C4-2B (cell line): ENCODE data around the gene ARID2.

Experiments used
- H3K27ac ChIP-seq: fragments of 450-650 bp; 2 replicates; pipeline ENCODE4 v1.5.1; 2017
- CTCF ChIP-seq: fragments of 450-650 bp; conservative IDR thresholded peaks from 2 replicates; pipeline ENCODE4 v1.5.1; 2017; ENCODE audit warnings: mild to moderate bottlenecking
- ZFX ChIP-seq: fragments of 450-650 bp; IDR thresholded peaks from 2 replicates; pipeline ENCODE4 v1.6.1; 2017

ARID2 gene

GRCh38 chr12:45890276-45890675, 160.8 kb downstream of the ARID2 start:
- H3K27ac ChIP-seq: no peak overlapping the region
- TF ChIP-seq ZFX: no peak
- peak; percentile 36 for TF ChIP-seq CTCF

GRCh38 chr12:45893240-45893639, 163.7 kb downstream of the ARID2 start:
- H3K27ac ChIP-seq: no peak overlapping the region
- TF ChIP-seq ZFX: no peak
- peak; percentile 23 for TF ChIP-seq CTCF

- no peak overlapping the region for H3K27ac ChIP-seq
- TF ChIP-seq ZFX (no peak), CTCF (no peak)
Observed at GRCh38 chr12:45895961-45896360, 166.5 kb downstream of the ARID2 start.

- TF ChIP-seq CTCF: no peak
- TF ChIP-seq ZFX: no peak
- no peak overlapping the region for H3K27ac ChIP-seq
Observed at GRCh38 chr12:45898094-45898493, 168.6 kb downstream of the ARID2 start.

- TF ChIP-seq ZFX (no peak), CTCF (no peak)
- H3K27ac ChIP-seq: no peak overlapping the region
Observed at GRCh38 chr12:45907955-45908354, 178.4 kb downstream of the ARID2 start.

- TF ChIP-seq ZFX (no peak), CTCF (no peak)
- no peak overlapping the region for H3K27ac ChIP-seq
Observed at GRCh38 chr12:45909041-45909713, 179.7 kb downstream of the ARID2 start.

- no peak for TF ChIP-seq ZFX
- H3K27ac ChIP-seq: no peak overlapping the region
Observed at GRCh38 chr12:45912774-45913173, 183.3 kb downstream of the ARID2 start.

- no peak for TF ChIP-seq CTCF
- no peak for TF ChIP-seq ZFX
- H3K27ac ChIP-seq: no peak overlapping the region
Observed at GRCh38 chr12:45913631-45914030, 184.1 kb downstream of the ARID2 start.
